ENCODE data around the gene CCN2. TPM values are rescaled to one million over a fixed set of nuclear protein-coding genes. Genes with fewer than 3 reads are reported as not detected.

Gene CCN2
- total RNA-seq, 2 donors from 2014 or later, result 821 to 1,207 TPM

DNA sequence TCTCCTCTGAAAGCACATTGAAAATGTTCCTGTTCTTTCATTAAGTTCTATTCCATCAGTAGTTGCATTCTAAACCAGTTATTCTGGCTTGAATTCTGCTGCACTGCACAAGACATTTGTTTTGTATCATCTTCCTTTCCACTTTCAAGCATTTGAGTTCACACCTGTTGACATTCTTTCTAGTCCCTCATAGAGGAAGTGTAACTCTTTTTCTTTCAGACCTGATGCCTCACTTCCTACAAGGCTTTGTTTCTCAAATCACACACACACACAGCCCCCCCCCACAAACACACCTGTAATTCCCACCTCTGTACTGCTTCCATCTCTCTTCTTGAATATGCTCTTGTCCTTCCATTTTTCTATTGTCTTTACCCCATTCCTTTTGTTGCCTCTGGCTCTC is 50.9 kb downstream of the CCN2 start:
- H3K27ac ChIP-seq, result no peak overlapping the region
- DNase-seq (ENCODE audit: low spot score) (no peak), ATAC-seq (ENCODE audit: insufficient number of reproducible peaks, low FRiP score, low read depth) (no peak)
- H3K27me3 ChIP-seq (replicated peaks; ENCODE audit: insufficient read depth), result no peaks in the 10 kb centered on the region
- no peaks in the 10 kb centered on the region for H3K36me3 ChIP-seq
- peaks cover 0 to under 1% of the 10 kb centered on the region in 2 donors for H3K4me1 ChIP-seq (ENCODE audit: control insufficient read depth in 1 of 2, low read depth in 2 of 2)
- H3K9me3 ChIP-seq, result no peaks in the 10 kb centered on the region
- TF ChIP-seq, protein P1, sequence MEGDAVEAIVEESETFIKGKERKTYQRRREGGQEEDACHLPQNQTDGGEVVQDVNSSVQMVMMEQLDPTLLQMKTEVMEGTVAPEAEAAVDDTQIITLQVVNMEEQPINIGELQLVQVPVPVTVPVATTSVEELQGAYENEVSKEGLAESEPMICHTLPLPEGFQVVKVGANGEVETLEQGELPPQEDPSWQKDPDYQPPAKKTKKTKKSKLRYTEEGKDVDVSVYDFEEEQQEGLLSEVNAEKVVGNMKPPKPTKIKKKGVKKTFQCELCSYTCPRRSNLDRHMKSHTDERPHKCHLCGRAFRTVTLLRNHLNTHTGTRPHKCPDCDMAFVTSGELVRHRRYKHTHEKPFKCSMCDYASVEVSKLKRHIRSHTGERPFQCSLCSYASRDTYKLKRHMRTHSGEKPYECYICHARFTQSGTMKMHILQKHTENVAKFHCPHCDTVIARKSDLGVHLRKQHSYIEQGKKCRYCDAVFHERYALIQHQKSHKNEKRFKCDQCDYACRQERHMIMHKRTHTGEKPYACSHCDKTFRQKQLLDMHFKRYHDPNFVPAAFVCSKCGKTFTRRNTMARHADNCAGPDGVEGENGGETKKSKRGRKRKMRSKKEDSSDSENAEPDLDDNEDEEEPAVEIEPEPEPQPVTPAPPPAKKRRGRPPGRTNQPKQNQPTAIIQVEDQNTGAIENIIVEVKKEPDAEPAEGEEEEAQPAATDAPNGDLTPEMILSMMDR (IDR thresholded peaks at IDR 0.05), result no peak
- no peak overlapping the region for H3K4me3 ChIP-seq

DNA sequence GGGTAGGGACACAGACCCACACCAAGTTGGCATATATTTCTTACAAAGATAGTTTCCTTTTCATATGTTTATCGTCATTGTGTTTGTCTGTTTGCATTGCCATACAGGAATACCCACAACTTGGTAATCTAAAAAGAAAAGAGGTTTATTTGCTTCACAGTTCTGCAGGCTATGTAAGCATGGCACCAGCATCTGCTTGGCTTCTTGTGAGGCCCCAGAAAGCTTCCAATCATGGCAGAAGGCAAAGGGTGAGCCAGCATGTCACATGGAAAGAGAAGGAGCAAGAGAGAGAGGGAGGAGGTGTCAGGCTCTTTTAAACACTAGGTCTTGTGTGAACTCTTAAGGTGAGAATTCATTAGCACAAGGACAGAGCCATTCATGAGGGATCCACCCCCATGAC is 52.5 kb downstream of the CCN2 start:
- DNase-seq (ENCODE audit: low spot score) (no peak), ATAC-seq (ENCODE audit: insufficient number of reproducible peaks, low FRiP score, low read depth) (no peak)
- Histone ChIP-seq H3K4me1 (ENCODE audit: control insufficient read depth in 1 of 2, low read depth in 2 of 2) (peaks cover 0 to 13% of the 10 kb centered on the region in 2 donors), H3K27ac (no peak overlapping the region), H3K4me3 (no peak overlapping the region), H3K36me3 (no peaks in the 10 kb centered on the region), H3K9me3 (no peaks in the 10 kb centered on the region), H3K27me3 (replicated peaks; ENCODE audit: insufficient read depth) (no peaks in the 10 kb centered on the region)
- TF ChIP-seq, protein P1 (IDR thresholded peaks at IDR 0.05), result no peak

Other genes starting within 250 kb of the CCN2 start
- not detected for gene OR2A4, start 250.0 kb downstream of the CCN2 start, total RNA-seq
- gene CTAGE9, start 240.4 kb downstream of the CCN2 start, total RNA-seq, result not detected
- gene ENPP1, start 143.4 kb downstream of the CCN2 start, total RNA-seq, result 10 to 100 TPM; 27.8 to 40.5 TPM